Uterus (tissue), 4 donors: Measurements from ENCODE around the gene LGALS13. TPM values are rescaled to one million over a fixed set of nuclear protein-coding genes. Genes with fewer than 3 reads are reported as not detected.

Source experiments
- DNase-seq, 2 donors: peaks; one replicate each; pipeline ENCODE4 v3.0.0-alpha.2; 2019 to 2020
- H3K27ac ChIP-seq, 2 donors: fragments of 200-600 bp; sonication (generic); 1 replicate in 1 of 2; 2 replicates in 1 of 2; pipeline ENCODE4 v1.5.1; 2016 to 2018
- H3K27me3 ChIP-seq, 2 donors: fragments of 200-600 bp; sonication (generic); one replicate each; pipeline ENCODE4 v1.5.1; 2018 to 2019; ENCODE audit warnings: control low read depth in 1 of 2
- H3K36me3 ChIP-seq, 2 donors: fragments of 200-600 bp; sonication (generic); one replicate each; pipeline ENCODE4 v1.5.1; 2019; ENCODE audit warnings: control low read depth in 1 of 2
- H3K4me1 ChIP-seq, 2 donors: fragments of 200-600 bp; sonication (generic); one replicate each; pipeline ENCODE4 v1.5.1; 2018 to 2019; ENCODE audit warnings: control low read depth in 1 of 2
- H3K4me3 ChIP-seq, 2 donors: fragments of 200-600 bp; sonication (generic); 1 replicate in 1 of 2; 2 replicates in 1 of 2; pipeline ENCODE4 v1.5.1; 2018 to 2019; ENCODE audit warnings: mild to moderate bottlenecking in 1 of 2
- H3K9me3 ChIP-seq, 2 donors: fragments of 200-600 bp; sonication (generic); one replicate each; pipeline ENCODE4 v1.5.1; 2019; ENCODE audit warnings: control low read depth in 1 of 2
- CTCF ChIP-seq, 4 experiments: fragments of 200-600 bp in 2 of 4; fragments of 450-650 bp in 2 of 4; sonication (generic) in 2 of 4; IDR thresholded peaks; one replicate each; pipeline ENCODE4 v1.5.1; 2016 to 2019; ENCODE audit warnings: antibody characterized with exemption in 4 of 4, mild to moderate bottlenecking in 2 of 4, moderate library complexity in 1 of 4
- POLR2A ChIP-seq, 2 donors: fragments of 450-650 bp; IDR thresholded peaks; one replicate each; pipeline ENCODE4 v1.6.1; 2016; ENCODE audit warnings: antibody characterized with exemption in 2 of 2, mild to moderate bottlenecking in 1 of 2, moderate library complexity in 1 of 2
- intact Hi-C: fragments of 100-400 bp; cut with DNase I; formaldehyde crosslinking; loops from one replicate; pipeline ENCODE4 v1.15.1; 2023; ENCODE audit warnings: low total_unique reads
- small RNA-seq: library from RNA; depleted of rRNA; stranded (forward); fragments of <200 nt; gene quantifications from one replicate; pipeline ENCODE3, GENCODE V24; 2016
- total RNA-seq, 4 donors: library from RNA; depleted of rRNA in 3 of 4; stranded (reverse); fragments of >200 nt in 3 of 4; gene quantifications; one replicate each; pipeline versions ENCODE4 v1.1.0 to v1.2.4, GENCODE V29; 2014 to 2023
- donor health status: DM: yes; HTN: yes; CAD: no.

Gene LGALS13
- total RNA-seq, 4 donors from 2014 or later, result not detected

- Histone ChIP-seq H3K4me3 (no peak overlapping the region), H3K27me3 (no peaks in the 10 kb centered on the region), H3K27ac (no peak overlapping the region), H3K9me3 (no peaks in the 10 kb centered on the region), H3K4me1 (no peaks in the 10 kb centered on the region), H3K36me3 (no peaks in the 10 kb centered on the region)
- DNase-seq, result no peak
- TF ChIP-seq POLR2A (IDR thresholded peaks at IDR 0.05) (no peak), CTCF (IDR thresholded peaks at IDR 0.05) (no peak)
- intact Hi-C loops, result no loop called here
These were observed 45.6 kb downstream of the LGALS13 start for GRCh38 chr19:39647918-39648317.

GRCh38 chr19:39655613-39656012 is 53.3 kb downstream of the LGALS13 start, which contains the start of gene LGALS16:
Gene LGALS16, plus strand, starts transcription at chr19:39655913. Its CDS starts 49 bp downstream, at chr19:39655962.
- no peak for TF ChIP-seq CTCF (IDR thresholded peaks at IDR 0.05)
- intact Hi-C loops, result no loop called here
- no peaks in the 10 kb centered on the region for H3K9me3 ChIP-seq
- no peaks in the 10 kb centered on the region for H3K36me3 ChIP-seq
- H3K4me3 ChIP-seq, result no peak within 1 kb of the TSS
- no peak within 1 kb of the TSS for H3K27ac ChIP-seq
- no peak for DNase-seq
- H3K27me3 ChIP-seq, result no peaks in the 10 kb centered on the region
- H3K4me1 ChIP-seq, result no peaks in the 10 kb centered on the region

Small RNAs within 50 kb of the gene (small RNA-seq; reads per million reads assigned to genes)
- gene AC005176.2 (not detected), gene RPS29P24 (not detected), gene RPS29P25 (not detected), gene RPS29P26 (not detected), gene RPS29P30 (not detected)

Other genes with a start within 250 kb of the LGALS13 start
- gene PAF1, start 211.4 kb upstream of the LGALS13 start, total RNA-seq, result 10 to 100 TPM; 21.8 to 65.6 (median 33.7) TPM
- 100 to 1,000 TPM in 1 of 4 donors, 10 to 100 TPM in 3; 15.6 to 282 (median 40.8) TPM for gene MED29, start 211.1 kb upstream of the LGALS13 start, total RNA-seq
- gene ZFP36, start 195.7 kb upstream of the LGALS13 start, total RNA-seq, result 100 to 1,000 TPM in 2 of 4 donors, 10 to 100 TPM in 1, 1 to 10 TPM in 1; 5.0 to 276 (median 145) TPM
- 100 to 1,000 TPM in 1 of 4 donors, 10 to 100 TPM in 1, 1 to 10 TPM in 2; 5.1 to 120 (median 21.6) TPM for gene PLEKHG2, start 189.9 kb upstream of the LGALS13 start, total RNA-seq
- 1,000 to 10,000 TPM in 3 of 4 donors, 10 to 100 TPM in 1; 50.5 to 6,434 (median 2,757) TPM for gene RPS16, start 166.6 kb upstream of the LGALS13 start, total RNA-seq
- gene SUPT5H, start 156.9 kb upstream of the LGALS13 start, total RNA-seq, result 100 to 1,000 TPM in 1 of 4 donors, 10 to 100 TPM in 3; 11.8 to 119 (median 40.0) TPM
- gene TIMM50, start 121.7 kb upstream of the LGALS13 start, total RNA-seq, result 10 to 100 TPM; 21.0 to 48.6 (median 28.5) TPM
- gene DLL3, start 103.6 kb upstream of the LGALS13 start, total RNA-seq, result under 1 TPM in 1 of 4 donors, not detected in 3; 0.41 TPM
- under 1 TPM in 1 of 4 donors, not detected in 3; 0.41 TPM for gene SELENOV, start 87.4 kb upstream of the LGALS13 start, total RNA-seq
- gene EID2B, start 69.7 kb upstream of the LGALS13 start, total RNA-seq, result 1 to 10 TPM in 3 of 4 donors, under 1 TPM in 1; 0.29 to 6.6 (median 5.1) TPM
- 10 to 100 TPM in 2 of 4 donors, 1 to 10 TPM in 2; 3.8 to 15.5 (median 8.6) TPM for gene EID2, start 62.4 kb upstream of the LGALS13 start, total RNA-seq
- gene LGALS16, start 53.4 kb downstream of the LGALS13 start, total RNA-seq, result not detected
- gene LGALS14, start 102.0 kb downstream of the LGALS13 start, total RNA-seq, result not detected
- not detected for gene CLC, start 135.5 kb downstream of the LGALS13 start, total RNA-seq
- not detected for gene LEUTX, start 176.3 kb downstream of the LGALS13 start, total RNA-seq
- 10 to 100 TPM in 2 of 4 donors, 1 to 10 TPM in 2; 1.3 to 15.0 (median 10.1) TPM for gene DYRK1B, start 231.6 kb downstream of the LGALS13 start, total RNA-seq
- gene FBL, start 243.9 kb downstream of the LGALS13 start, total RNA-seq, result 100 to 1,000 TPM in 3 of 4 donors, 10 to 100 TPM in 1; 71.7 to 327 (median 277) TPM